Dedifferentiated amniotic fluid mesenchymal stem cell (primary cell): ENCODE data around the gene RTL5.

ENCODE experiments used
- DNase-seq: peaks from one replicate; pipeline ENCODE4 v3.0.0-alpha.2; 2016; ENCODE audit errors: extremely low spot score

The RTL5 gene

DNA sequence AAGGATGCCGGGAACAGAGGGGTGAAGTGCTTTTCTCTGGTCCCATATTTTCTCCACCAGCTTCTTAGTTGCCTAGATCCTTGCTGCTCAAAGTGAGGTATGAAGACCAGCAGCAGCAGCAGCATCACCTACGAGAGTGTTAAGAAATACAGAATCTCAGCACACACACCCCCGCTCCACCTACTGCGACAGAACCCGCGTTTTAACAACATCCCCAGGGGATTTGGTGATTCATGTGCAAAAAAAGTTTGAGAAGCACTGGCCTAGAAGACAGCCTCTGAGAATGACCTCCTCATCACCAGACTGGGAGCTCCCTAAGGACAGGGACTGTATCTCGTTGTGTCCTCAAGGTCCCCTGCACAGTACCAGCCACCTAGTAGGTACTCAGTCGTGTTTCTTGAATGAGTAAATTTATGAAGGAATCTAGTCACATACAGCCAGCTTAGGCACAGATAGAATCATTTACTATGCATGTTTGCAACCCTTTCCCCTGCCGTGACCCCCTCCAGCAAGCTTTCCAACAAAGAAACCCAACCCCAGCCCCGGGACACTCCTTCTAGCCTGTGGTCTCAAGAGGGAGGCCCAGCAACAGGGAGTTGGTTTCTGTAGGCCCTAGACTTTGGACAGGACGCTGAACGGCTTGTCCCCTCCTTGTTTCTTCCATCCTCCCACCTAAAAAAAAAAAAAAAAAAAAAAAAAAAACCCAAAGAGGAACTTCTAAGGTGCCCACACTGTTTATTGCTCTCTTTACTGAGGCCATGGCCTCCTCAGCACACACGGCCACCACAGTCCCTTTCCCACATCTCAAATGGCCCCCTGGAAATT is 21.5 kb downstream of the RTL5 start:
- DNase-seq = no peak

DNA sequence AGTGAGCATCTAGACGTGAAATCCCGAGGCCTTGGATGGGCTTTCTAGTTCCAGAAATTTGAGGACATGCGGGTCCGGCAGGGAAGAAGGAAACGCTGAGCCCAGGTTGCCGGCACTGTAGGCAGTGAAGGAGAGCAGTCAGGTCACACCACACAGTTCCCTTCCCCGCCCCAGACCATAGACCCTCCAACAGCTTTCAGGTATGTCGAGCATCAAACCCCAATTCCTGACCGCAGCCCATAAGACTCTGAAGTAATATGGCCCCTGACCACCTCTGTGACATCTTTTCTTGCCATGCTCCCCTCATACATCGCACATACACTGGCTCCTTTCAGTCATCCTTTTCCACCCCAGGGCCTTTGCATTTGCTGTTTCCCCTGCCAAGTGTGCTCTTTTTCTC is 23.0 kb downstream of the RTL5 start:
- DNase-seq = no peak

DNA sequence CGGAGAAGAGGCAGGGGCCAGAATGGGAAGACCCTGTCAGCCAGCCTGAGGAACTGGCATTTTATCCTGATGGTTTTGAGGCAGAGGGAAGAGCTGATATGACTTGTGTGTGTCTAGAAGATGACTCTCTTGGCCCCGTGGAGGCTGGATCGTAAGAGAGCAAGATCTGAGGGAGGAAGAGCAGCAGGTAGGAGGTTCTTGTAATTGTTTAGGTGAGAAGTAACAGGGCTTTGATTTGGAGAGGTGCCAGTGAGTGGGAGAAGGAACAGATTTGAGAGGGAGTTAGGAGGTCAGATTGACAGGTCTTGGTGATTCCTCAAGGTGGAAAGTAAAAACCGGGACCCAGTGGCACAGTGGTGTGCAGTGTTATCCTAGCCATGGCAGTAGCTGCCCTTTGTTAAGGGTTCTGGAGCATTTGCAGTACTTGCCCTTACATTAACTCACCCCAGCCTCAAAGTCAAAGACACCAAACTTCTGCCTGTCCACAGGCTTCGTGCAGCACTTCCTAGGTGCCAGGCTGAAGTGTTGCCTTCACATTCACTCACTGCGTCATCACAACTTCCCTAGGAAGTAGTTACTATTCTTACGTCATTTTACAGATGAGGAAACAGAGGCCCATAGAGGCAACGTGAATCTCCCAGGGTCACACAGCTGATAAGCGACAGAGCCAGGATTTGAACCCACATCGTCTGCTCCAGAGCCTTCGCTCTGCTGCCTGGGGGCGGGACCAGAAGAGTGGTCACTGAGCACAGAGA is 23.7 kb downstream of the RTL5 start:
- no peak for DNase-seq

DNA sequence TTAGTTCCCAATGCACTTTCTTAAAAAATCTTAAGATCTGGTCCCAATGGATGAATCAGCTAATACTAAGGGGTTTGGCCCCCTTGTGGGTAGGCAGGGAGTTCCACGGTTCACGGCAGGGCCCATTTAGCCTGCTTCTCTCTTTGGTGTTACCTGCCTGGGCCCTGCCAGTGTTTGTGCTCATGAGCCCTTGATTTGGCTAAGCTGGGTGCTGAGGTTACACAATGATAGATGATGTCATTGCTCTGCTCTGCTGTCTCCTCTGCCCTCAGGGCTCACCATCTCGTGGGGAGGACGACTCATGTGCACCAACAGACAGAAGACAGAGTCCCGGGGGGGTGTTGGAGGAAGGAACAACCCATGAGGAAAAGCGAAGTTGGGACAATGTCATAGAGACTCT is 24.4 kb downstream of the RTL5 start:
- no peak for DNase-seq

DNA sequence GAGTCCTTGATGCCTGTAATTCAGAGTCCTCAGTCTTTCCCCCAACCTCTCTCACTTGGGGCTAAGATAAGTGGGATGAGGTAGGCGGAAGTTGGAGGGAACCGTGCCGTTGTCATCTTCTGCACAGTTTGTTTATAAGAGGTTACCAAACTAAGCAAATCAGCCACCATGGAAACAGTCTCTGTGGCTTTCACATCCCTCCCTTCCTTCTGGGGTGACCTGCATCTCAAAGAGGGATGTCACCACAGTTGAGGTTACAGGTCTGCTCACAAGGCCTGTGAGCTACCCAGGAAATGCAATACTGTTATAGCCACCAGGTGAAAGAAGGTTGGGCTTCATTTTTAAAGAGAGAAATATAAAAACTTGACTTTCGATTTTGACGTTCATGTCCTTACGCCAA is 26.3 kb downstream of the RTL5 start:
- no peak for DNase-seq

DNA sequence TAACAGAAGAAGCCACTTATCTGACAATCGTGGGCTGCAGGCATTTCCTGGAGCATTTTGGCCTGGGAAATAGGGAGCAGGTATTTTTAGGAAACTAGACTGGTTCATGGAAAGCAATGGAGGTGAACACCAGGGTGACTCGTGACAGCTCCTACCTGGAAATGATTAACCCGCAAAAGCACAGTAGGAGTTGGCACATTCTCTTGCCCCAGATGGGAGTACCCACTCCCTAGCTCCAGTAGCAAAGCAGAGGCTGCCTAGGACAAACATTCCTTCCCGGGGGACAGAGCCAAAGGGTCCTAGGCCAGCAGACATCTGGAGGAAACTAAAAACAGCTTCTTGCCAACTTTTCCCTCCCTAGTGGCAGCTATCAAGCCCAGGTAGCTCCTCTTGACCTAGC is 29.0 kb downstream of the RTL5 start:
- DNase-seq = no peak

DNA sequence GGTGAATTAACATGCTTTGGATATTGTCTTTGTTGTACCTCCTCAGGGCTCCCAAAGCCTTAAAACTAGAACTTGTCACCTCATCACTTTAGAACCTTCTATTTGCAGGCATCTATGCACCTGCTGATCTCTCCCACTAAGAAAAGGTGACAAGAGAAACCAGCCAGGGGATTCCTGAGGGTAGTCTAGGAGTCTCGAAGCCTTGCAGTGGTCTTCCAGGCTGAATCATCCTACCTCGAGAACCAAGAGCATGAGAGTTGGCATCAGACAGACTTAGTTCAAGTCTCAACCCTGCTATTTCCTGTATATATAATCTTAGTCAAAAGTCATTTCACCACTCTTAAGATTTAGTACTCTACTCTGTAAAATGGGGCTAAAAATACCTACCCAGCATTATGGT is 29.6 kb downstream of the RTL5 start:
- no peak for DNase-seq

DNA sequence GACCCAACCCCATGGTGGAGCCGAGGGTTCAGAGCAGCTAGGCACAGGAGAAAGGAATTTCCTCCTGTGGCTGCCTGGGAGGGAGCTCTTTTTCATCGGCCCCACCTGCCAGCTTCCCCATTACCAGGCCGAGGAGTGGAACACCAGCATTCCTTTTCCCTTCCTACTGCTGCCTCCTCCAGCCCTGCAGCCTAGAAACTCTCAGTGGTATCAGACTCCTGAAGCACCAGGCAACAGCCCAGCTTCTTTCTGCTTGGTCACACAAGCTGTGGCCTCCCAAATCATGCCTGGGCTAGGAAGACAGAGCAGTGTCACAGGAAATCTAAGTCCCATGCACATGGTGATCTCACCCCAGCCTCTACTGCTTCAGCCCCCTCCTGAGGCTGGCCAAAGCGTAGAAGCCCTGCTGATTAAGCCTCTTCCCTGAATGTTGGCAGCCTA is 30.1 kb downstream of the RTL5 start:
- no peak for DNase-seq

DNA sequence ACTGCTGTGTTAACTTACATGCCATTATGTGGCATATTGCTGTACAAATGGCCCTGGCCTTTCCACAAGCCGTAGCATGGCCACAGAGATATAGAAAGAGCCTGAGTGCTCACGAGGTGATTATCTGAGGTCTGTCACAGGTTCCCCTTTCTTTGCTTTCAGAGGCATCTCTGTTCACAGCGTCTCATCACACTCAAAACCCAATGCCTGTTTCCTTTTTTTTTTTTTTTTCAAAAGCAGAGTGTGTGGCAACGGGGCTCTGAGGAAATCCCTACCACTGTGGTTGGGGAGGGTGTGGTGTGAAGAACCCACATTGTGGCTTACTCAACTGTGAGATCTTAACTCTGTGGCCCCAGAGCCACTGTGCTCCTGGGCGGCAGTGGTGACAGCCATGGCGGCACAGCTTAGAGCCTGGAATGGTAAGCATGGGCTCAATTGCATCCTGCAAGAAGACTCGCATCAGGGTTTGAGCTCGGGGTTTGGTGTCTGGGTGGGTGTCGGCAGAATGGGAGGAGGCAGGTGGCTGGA is 30.8 kb downstream of the RTL5 start:
- DNase-seq = no peak

DNA sequence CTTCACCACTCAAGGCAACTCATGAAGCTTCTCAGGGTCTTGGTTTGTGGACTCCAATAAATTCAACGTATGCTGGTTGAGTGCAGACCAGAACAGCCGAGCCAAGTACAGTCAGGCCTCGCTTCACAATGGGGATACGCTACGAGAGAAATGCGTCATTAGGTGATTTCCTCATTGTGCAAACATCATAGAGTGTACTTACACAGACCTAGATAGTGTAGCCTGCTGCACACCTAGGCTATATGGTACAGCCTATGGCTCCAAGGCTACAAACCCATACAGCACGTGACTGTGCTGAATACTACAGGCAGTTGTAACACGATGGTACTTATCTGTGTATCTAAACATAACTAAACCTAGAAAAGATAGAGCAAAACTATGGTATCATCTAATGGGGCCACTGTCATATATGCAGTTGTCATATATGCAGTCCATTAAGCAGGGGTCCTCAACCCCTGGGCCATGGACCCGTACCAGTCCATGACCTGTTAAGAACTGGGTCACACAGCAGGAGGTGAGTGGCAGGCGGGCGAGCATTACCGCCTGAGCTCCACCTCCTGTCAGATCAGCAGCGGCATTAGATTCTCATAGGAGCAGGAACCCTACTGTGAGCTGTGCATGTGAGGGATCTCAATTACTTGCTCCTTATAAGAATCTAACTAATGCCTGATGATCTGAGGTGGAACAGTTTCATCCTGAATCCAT is 31.5 kb downstream of the RTL5 start:
- DNase-seq = no peak

DNA sequence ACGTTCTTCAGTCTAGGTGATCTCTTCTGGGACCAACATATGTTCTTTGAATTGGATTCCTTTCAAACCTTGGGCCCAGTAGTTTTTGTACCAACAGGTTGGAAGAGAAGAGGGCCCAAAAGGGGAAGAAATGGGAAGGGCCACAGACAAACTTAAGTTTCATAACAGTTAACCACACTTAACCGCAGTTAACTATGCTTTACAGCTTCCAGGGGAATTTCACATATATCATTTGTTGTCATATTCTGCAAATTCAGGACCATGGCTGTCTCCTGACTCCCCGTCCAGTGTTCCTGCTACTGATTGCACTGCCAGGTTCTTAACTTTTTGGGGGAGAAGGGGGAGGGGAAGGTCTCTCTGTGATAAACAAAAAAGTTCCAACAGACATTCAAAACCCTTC is 34.6 kb downstream of the RTL5 start:
- DNase-seq = no peak

DNA sequence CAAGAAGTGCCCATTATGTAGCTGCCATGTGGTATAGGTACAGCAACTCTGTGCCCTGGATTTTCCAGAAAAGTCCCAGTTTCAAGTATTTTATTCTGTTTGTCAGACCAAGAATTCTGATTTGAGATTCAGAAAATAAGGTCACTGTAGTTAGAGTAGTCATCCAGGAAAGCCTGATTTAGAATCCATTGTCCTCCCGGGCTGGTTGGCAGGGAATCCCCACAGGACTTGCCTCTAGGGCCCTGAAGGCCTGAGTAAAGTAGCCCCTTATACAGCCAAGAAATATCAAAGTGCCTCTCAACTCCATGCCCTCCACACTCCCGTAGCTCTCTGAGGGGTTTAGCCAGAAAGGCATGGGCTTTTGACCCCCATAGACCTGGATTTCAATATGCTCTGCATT is 36.3 kb downstream of the RTL5 start:
- DNase-seq = no peak

DNA sequence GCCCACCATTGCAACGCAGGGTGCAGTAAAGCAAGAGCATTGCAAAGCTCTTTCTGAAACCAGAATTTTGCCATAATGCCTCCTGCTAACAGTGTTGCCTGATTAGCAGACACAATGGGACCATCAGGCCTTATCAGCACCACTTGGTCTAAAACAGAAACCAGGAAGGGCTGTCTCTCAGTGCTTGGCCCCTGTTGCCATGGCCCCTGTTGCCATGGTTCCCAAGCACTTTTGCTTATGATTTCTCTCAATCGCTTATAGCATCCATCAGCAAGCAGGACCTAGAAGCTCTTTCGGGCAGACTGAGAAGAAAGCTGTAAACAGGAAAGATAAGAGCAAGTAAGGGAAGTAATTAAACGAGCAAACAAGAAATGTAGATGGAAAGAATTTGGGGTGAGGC is 36.8 kb downstream of the RTL5 start:
- no peak for DNase-seq

DNA sequence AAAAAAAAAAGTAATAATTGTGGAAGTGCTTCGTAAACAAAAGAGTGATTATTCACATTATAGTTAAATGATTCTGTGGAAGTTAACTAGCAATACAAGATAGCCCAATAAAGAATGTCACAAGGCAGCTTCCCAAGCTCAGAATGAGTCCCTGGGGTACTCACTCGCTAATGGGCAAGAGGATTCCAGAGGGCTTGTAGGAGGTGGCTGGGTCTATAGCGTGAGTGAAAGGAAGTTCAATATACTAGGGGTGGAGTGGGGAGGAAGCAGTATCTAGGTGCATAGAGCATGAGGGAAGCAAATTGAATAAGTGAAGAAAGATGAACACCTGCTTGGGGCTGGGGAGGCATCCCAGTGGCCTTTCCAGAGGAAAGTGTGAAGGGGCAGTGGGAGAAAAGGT is 42.5 kb downstream of the RTL5 start:
- no peak for DNase-seq

DNA sequence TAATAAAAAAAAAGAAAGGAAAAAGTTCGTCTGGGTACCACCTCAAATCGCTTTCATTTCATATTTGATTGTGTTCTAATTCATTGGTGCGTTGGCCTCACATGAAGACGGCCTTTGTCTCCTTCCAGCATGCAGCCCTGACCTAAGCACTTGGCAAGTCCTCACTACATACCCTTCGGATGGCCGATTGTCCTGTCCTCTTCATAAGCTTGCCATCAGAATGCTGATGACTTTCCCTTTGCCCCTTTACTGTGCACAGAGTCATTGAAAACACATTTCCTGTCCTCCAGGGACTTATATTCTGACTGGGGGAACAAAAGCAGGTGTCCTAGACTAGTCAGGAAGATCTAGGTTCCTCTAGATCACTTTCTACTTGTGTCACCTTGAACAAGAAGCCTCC is 43.0 kb downstream of the RTL5 start:
- DNase-seq = no peak

DNA sequence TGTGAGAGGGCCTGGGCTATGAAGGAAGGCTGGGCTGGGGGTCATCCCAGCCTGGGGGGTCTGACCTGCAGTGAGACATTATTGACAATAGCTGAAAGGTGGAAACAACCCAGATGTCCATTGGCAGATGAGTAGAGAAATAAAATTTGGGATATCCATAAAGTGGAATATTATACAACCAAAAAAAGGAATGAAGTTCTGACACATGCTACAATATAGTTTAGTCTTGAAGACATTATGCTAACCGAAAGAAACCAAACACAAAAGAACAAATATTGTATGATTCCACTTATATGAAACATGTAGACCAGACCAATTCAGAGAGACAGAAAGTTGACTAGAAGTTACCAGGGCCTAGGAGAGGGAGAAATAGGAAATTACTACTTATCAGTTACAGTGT is 44.7 kb downstream of the RTL5 start:
- no peak for DNase-seq

DNA sequence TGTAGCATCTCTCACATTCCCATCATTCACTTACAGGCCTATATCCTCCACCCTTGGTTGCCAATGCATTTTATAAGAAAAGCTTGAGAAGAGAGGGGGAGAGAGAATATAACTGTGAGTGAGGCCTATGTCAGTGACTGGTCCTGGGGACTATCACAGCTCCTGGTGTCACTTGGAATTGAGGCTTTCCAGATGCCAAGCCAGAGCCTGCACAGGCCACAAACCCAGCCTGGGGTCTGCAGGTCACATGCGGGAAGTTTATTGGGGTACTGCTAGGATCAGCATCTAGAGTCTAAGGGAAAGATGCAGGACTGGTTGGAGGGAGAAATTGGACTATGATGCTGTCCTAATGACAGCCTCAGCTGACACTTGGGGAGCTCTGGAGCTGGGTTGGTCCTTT is 47.6 kb downstream of the RTL5 start:
- DNase-seq = no peak

DNA sequence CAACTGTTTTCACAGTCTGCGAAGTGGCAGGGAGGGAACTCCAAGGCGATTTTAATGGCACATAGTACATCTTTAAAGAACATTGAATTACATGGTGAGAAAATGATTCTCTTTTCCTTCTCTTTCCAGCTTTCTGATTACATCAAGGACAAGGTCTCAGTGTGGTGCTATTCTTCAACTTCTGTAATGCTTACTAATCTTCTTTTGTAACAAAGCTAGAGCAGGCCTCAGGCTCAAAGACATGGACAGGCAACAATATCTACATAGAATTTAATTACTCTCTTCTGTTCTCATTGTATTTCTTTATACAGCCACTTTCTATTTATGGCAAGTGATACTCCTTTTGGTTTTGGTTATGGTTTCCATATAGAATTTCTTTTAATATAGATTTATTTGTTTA is 48.4 kb downstream of the RTL5 start:
- no peak for DNase-seq

DNA sequence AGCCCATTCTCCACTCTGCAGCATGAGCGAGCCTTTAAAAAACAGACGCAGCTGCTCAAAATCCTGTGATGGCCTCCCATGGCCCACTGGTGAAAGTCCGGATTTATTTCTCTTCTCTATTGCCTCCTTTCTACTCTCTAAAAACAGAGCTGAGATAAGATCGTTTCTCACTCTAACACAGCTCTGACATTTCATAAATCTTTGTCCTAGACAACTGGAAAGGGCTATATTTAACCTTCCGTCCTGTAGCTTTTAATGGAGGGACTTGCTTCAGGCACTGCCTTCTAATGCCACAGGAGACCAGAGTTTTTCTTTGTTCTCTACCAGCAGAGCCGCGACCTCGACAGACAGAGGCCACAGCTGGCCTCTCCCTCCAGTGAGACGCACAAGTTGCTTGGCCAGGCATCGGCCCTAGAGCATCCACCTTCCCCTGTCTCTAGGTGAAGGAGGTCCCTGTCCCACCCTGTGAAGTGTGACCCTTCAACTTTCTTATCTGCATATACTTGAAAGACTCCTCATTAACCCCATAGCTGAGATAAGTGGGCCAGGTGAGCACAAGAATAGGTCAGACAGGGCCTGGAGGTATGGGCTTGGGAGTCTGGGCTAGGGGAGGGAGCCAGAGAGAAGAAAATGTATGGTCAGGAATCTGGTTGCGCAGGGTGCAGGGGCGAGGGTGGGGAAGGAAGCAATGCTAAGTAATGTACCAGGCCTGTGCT is 50.0 kb downstream of the RTL5 start:
- DNase-seq = no peak

DNA sequence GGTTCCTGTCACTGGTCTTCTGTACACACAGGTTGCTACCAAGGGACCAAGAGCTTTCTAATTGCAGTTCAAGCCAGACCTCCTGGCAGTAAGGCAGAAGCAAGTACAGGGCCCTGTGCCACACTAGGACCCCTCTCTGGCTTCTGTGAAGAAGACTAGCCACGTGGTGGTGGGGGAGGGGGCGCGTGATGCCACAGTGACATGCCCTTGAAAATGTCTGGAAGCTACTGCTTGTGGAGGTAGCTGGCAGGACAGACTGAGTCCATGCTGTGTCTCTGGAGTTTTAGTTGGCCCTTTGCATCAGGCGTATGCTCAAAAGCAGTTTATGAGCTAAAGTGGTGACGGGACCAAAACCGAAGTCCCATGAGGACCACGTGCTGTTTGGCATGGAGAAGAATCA is 50.9 kb downstream of the RTL5 start:
- DNase-seq = no peak

DNA sequence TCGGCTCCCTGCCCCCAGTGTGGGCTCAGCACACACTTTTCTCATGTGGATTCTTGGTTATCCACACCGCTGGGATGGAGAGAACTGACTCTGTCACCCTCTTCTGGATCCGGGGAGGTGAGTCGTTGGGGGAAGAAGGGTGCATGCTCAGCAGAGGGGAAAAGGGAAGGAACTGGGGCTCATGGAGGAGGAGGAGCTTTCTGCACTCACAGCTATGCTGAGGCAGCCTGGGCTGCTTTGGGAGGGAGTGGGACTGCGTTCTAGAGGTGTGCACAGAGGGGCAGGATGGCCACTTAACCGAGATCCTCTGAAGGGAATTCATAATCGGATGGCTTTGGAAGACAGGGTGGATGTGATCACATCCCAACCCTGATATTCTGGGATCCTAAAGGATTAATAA is 51.6 kb downstream of the RTL5 start:
- no peak for DNase-seq

DNA sequence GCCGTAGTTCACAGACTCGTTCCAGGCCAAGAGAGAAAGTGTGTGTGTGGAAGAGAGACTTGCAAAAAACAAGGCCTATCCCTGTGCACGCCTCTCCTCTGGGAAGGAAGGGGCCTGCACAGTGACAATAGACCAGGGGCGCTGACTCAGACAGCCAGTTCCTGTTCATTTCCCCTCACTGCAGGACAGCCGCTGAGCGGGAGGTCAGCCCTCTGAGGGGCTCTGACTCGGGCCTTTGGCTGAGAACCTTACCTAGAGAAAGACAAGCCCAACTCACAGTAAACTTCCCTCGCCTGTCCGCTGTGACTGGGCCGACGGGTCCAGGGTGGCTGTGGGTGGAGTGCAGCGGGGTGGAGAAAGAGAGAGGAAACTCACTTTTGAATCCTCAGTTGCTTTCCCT is 52.1 kb downstream of the RTL5 start:
- DNase-seq = no peak
